BJ (cell line): ENCODE measurements around the gene SNRNP70. TPM values are rescaled to one million over a fixed set of nuclear protein-coding genes. Genes with fewer than 3 reads are reported as not detected.
A peak's percentile ranks its signal among the peaks of the same experiment; 100 is the strongest.

ENCODE experiments used
- CTCF ChIA-PET: fragments of 350-600 bp; formaldehyde crosslinking; extraction: SDS; loops from one replicate; lab custom pipeline; 2021; ENCODE audit warnings: antibody characterized with exemption, inconsistent platforms; lab: Yijun Ruan, JAX
- POLR2A ChIA-PET: fragments of 300-600 bp; sonication (Branson Sonifier 250); formaldehyde crosslinking; extraction: SDS; loops from one replicate; lab custom pipeline; 2021; ENCODE audit warnings: antibody characterized with exemption; lab: Charles Lee
- DNase-seq: peaks from one replicate; pipeline ENCODE4 v3.0.0-alpha.2; 2011; ENCODE audit warnings: low read depth
- H3K27me3 ChIP-seq: 2 replicates; pipeline ENCODE4 v1.6.0; 2011; ENCODE audit warnings: low read length; ENCODE audit not compliant: control insufficient read depth, insufficient read depth
- H3K36me3 ChIP-seq: 2 replicates; pipeline ENCODE4 v1.5.1; 2011; ENCODE audit warnings: low read length; ENCODE audit not compliant: control insufficient read depth, insufficient read depth
- H3K4me3 ChIP-seq: 2 replicates; pipeline ENCODE4 v1.5.1; 2011; ENCODE audit warnings: low read depth, mild to moderate bottlenecking, control low read depth, low read length
- CTCF ChIP-seq: IDR thresholded peaks from 2 replicates; pipeline ENCODE4 v1.5.1; 2011; ENCODE audit warnings: low read depth, mild to moderate bottlenecking, control low read depth, inconsistent platforms, low read length, moderate library complexity; ENCODE audit not compliant: insufficient read depth
- polyA plus RNA-seq: library from polyadenylated mRNA; depleted of rRNA; stranded (reverse); fragments of >200 nt; gene quantifications from 2 replicates; pipeline ENCODE4 v1.2.3, GENCODE V29; 2011

SNRNP70 gene
- polyA plus RNA-seq, 1 experiment: 268 TPM

GRCh38 chr19:49117677-49118564, 32.7 kb downstream of the SNRNP70 start:
- H3K27me3 ChIP-seq: peaks cover 4% of the 10 kb centered on the region; the same call in 1 of the 2 replicates
- DNase-seq: no peak
- CTCF ChIA-PET: interaction anchor here (0.9 to 2.0 kb wide), 7 partner anchors 10 to 91 kb away, joined by 3 to 6 read pairs (median 4); no protein-coding TSS in a partner anchor
- no peaks in the 10 kb centered on the region for H3K36me3 ChIP-seq
- POLR2A ChIA-PET: no interaction called here
- peak overlapping the region; percentile 92 for H3K4me3 ChIP-seq
- no peak for TF ChIP-seq CTCF

GRCh38 chr19:49118565-49119410, 33.5 kb downstream of the SNRNP70 start, which contains the start of gene C19orf73:
Gene C19orf73 (minus strand): TSS chr19:49119143. CDS start chr19:49119022, 121 bp downstream.
- CTCF ChIA-PET: interaction anchor here (1.8 to 2.0 kb wide), 2 partner anchors 11 to 12 kb away, joined by 4 to 6 read pairs; no protein-coding TSS in a partner anchor
- Histone ChIP-seq H3K27me3 (peaks cover 4% of the 10 kb centered on the region; the same call in 1 of the 2 replicates), H3K4me3 (peak within 1 kb of the TSS; percentile 92), H3K36me3 (no peaks in the 10 kb centered on the region)
- no peak for DNase-seq
- TF ChIP-seq CTCF: peak; percentile 19; the same call in 1 of the 2 replicates
- POLR2A ChIA-PET: no interaction called here

- DNase-seq: no peak
- CTCF ChIA-PET: interaction anchor here (0.8 to 2.8 kb wide), 4 partner anchors 15 to 78 kb away, joined by 3 to 9 read pairs (median 4); no protein-coding TSS in a partner anchor
- Histone ChIP-seq H3K27me3 (peaks cover 4% of the 10 kb centered on the region; the same call in 1 of the 2 replicates), H3K36me3 (no peaks in the 10 kb centered on the region), H3K4me3 (peak within 1 kb of the TSS; percentile 92)
- POLR2A ChIA-PET: no interaction called here
- TF ChIP-seq CTCF: no peak
These were observed 34.4 kb downstream of the SNRNP70 start, which contains the start of gene PPFIA3 for GRCh38 chr19:49119411-49120324. Gene PPFIA3 (plus strand): TSS chr19:49119544. CDS start chr19:49127874, 8,330 bp downstream.

GRCh38 chr19:49120325-49120683, 35.1 kb downstream of the SNRNP70 start:
- H3K27me3 ChIP-seq: peaks cover 7% of the 10 kb centered on the region
- no peak for DNase-seq
- TF ChIP-seq CTCF: no peak
- no peak overlapping the region for H3K4me3 ChIP-seq
- ChIA-PET CTCF (interaction anchor here (0.8 to 2.8 kb wide), 5 partner anchors 16 to 77 kb away, joined by 3 to 9 read pairs (median 3); no protein-coding TSS in a partner anchor), POLR2A (no interaction called here)
- no peaks in the 10 kb centered on the region for H3K36me3 ChIP-seq
